Panc1 (cell line): ENCODE data around the gene THAP12. TPM values are rescaled to one million over a fixed set of nuclear protein-coding genes. Genes with fewer than 3 reads are reported as not detected.

Source experiments
- ATAC-seq: fragments of 200-7000 bp; cut with Tn5 transposase; 2 replicates; pipeline ENCODE4 v1.9.1; 2020; ENCODE audit warnings: mild to moderate bottlenecking, moderate library complexity
- BruUV-seq: library from RNA; stranded (reverse); fragments of 400-500 nt; replicated peaks from 2 replicates; lab custom pipeline; 2021; lab: Mats Ljungman, UMichigan
- CTCF ChIA-PET: fragments of 300-600 bp; sonication (Branson Sonifier 250); formaldehyde crosslinking; loops from one replicate; lab custom pipeline; 2022; ENCODE audit warnings: antibody characterized with exemption; lab: Charles Lee
- POLR2A ChIA-PET: fragments of 300-600 bp; sonication (Branson Sonifier 250); formaldehyde crosslinking; loops from one replicate; lab custom pipeline; 2022; ENCODE audit warnings: antibody characterized with exemption; lab: Charles Lee
- DNase-seq: peaks from one replicate; pipeline ENCODE4 v3.0.0-alpha.2; 2010; ENCODE audit warnings: low read depth, low spot score
- H3K27ac ChIP-seq: 2 replicates; pipeline ENCODE4 v1.5.1; 2011; ENCODE audit warnings: mild to moderate bottlenecking, low read length, inconsistent platforms
- H3K27me3 ChIP-seq: fragments of 200-500 bp; sonication (Bioruptor generic); 2 replicates; pipeline ENCODE4 v1.6.0; 2014; ENCODE audit warnings: low read length, inconsistent platforms; ENCODE audit not compliant: control insufficient read depth, insufficient read depth
- H3K36me3 ChIP-seq: fragments of 200-500 bp; sonication (Bioruptor generic); 2 replicates; pipeline ENCODE4 v1.5.1; 2014; ENCODE audit warnings: inconsistent platforms, mild to moderate bottlenecking, low read length, moderate library complexity; ENCODE audit not compliant: control insufficient read depth, insufficient read depth
- H3K4me1 ChIP-seq: 2 replicates; pipeline ENCODE4 v1.5.1; 2011; ENCODE audit warnings: inconsistent platforms, mild to moderate bottlenecking, low read length, moderate library complexity; ENCODE audit not compliant: control insufficient read depth, insufficient read depth
- H3K4me3 ChIP-seq, 2 experiments: 2 replicates each; pipeline ENCODE4 v1.5.1; 2011 to 2012; ENCODE audit warnings: low read depth in 2 of 2, low read length in 2 of 2, mild to moderate bottlenecking in 2 of 2, inconsistent platforms in 1 of 2, moderate library complexity in 1 of 2
- H3K9me3 ChIP-seq: fragments of 200-500 bp; sonication (Bioruptor generic); 2 replicates; pipeline ENCODE4 v1.5.1; 2014; ENCODE audit warnings: low read depth, mild to moderate bottlenecking, inconsistent platforms, low read length, moderate library complexity; ENCODE audit not compliant: control insufficient read depth, insufficient read depth
- CTCF ChIP-seq: fragments of 450-650 bp; IDR thresholded peaks from 2 replicates; pipeline ENCODE4 v1.5.1; 2017; ENCODE audit warnings: mild to moderate bottlenecking
- POLR2AphosphoS5 ChIP-seq: IDR thresholded peaks from 2 replicates; pipeline ENCODE4 v1.6.1; 2012; ENCODE audit warnings: mild to moderate bottlenecking, low read depth, low read length, moderate library complexity
- REST ChIP-seq, 2 experiments: IDR thresholded peaks; 2 replicates each; pipeline ENCODE4 v1.6.1; 2011 to 2012; ENCODE audit warnings: low read depth in 2 of 2, control low read depth in 1 of 2, low read length in 1 of 2, mild to moderate bottlenecking in 1 of 2, moderate library complexity in 1 of 2; ENCODE audit not compliant: insufficient read depth in 1 of 2
- SIN3A ChIP-seq: IDR thresholded peaks from 2 replicates; pipeline ENCODE4 v1.6.1; 2012; ENCODE audit warnings: low read depth, mild to moderate bottlenecking, low read length, moderate library complexity, borderline replicate concordance; ENCODE audit not compliant: insufficient read depth
- TCF7L2 ChIP-seq: IDR thresholded peaks from 2 replicates; pipeline ENCODE4 v1.6.1; 2011; ENCODE audit warnings: mild to moderate bottlenecking, low read depth, low read length, inconsistent platforms
- in situ Hi-C: cut with HindIII; loops from 2 replicates; pipeline ENCODE4 v1.10.0; 2016; ENCODE audit warnings: low sequenced_read_pairs, low pct_unique_long_range_greater_than_20kb
- intact Hi-C: fragments of 100-400 bp; cut with micrococcal nuclease; formaldehyde crosslinking; loops from one replicate; pipeline ENCODE4 v1.10.0; 2022; ENCODE audit not compliant: unreplicated experiment
- total RNA-seq: library from RNA; stranded (reverse); gene quantifications from one replicate; pipeline ENCODE4 v1.2.1, GENCODE V29; 2021; ENCODE audit not compliant: unreplicated experiment

THAP12 gene
- total RNA-seq, 1 experiment from 2014 or later, result 57.3 TPM

- H3K27ac ChIP-seq, result no peak overlapping the region
- H3K4me1 ChIP-seq, result peaks cover 34% of the 10 kb centered on the region
- ATAC-seq, result no peak
- DNase-seq, result no peak
- H3K9me3 ChIP-seq, result no peaks in the 10 kb centered on the region
- TF ChIP-seq CTCF (no peak), TCF7L2 (no peak), SIN3A (no peak)
- intact Hi-C loops (loop anchor here (10.0 kb wide), 1 partner anchor 155 kb away; no protein-coding TSS in a partner anchor), in situ Hi-C loops (no loop called here)
- POLR2A ChIA-PET, result no interaction called here
- H3K27me3 ChIP-seq, result no peaks in the 10 kb centered on the region
- CTCF ChIA-PET, result no interaction called here
- H3K4me3 ChIP-seq, result no peak overlapping the region
- H3K36me3 ChIP-seq, result no peaks in the 10 kb centered on the region
- BruUV-seq, result no TSS peak
Measured at GRCh38 chr11:76369406-76369805, 11.5 kb downstream of the THAP12 start.

GRCh38 chr11:76368490-76368889, 12.4 kb downstream of the THAP12 start:
- intact Hi-C loops (loop anchor here (10.0 kb wide), 1 partner anchor 156 kb away; no protein-coding TSS in a partner anchor), in situ Hi-C loops (no loop called here)
- DNase-seq (no peak), ATAC-seq (no peak)
- H3K4me3 ChIP-seq, result no peak overlapping the region
- H3K27me3 ChIP-seq, result no peaks in the 10 kb centered on the region
- H3K4me1 ChIP-seq, result peaks cover 34% of the 10 kb centered on the region
- no TSS peak for BruUV-seq
- no peaks in the 10 kb centered on the region for H3K9me3 ChIP-seq
- no peaks in the 10 kb centered on the region for H3K36me3 ChIP-seq
- ChIA-PET POLR2A (no interaction called here), CTCF (no interaction called here)
- no peak overlapping the region for H3K27ac ChIP-seq
- no peak for TF ChIP-seq CTCF
- TF ChIP-seq TCF7L2, result no peak

- DNase-seq (no peak), ATAC-seq (no peak)
- Histone ChIP-seq H3K9me3 (no peaks in the 10 kb centered on the region), H3K4me3 (no peak overlapping the region), H3K36me3 (no peaks in the 10 kb centered on the region), H3K27me3 (no peaks in the 10 kb centered on the region), H3K27ac (no peak overlapping the region), H3K4me1 (peaks cover 21% of the 10 kb centered on the region)
- intact Hi-C loops (loop anchor here (10.0 kb wide), 1 partner anchor 160 kb away; no protein-coding TSS in a partner anchor), in situ Hi-C loops (no loop called here)
- no TSS peak for BruUV-seq
- POLR2A ChIA-PET, result no interaction called here
- no peak for TF ChIP-seq SIN3A
- TF ChIP-seq TCF7L2, result no peak
- TF ChIP-seq REST (IDR thresholded peaks at IDR 0.05; ENCODE audit: insufficient read depth in 1 of 2, low read depth in 2 of 2, low read length in 1 of 2), result no peak
- no peak for TF ChIP-seq CTCF
- no peak for TF ChIP-seq POLR2AphosphoS5
- CTCF ChIA-PET, result interaction anchor here (0.9 kb wide), 1 partner anchor 157 kb away, joined by 3 read pairs; no protein-coding TSS in a partner anchor
Measured at GRCh38 chr11:76365038-76365679, 15.8 kb downstream of the THAP12 start.
